T-helper 17 cell (primary cell): Measurements from ENCODE around the gene KLF6. TPM values are rescaled to one million over a fixed set of nuclear protein-coding genes. Genes with fewer than 3 reads are reported as not detected.

Experiments
- ATAC-seq: fragments of 150-1000 bp; cut with Tn5 transposase; 2 replicates; pipeline ENCODE4 v1.10.0; 2021; ENCODE audit warnings: mild to moderate bottlenecking, moderate library complexity
- DNase-seq, 3 donors: peaks; one replicate each; pipeline versions ENCODE4 v3.0.0 to v3.0.0-alpha.2; 2020 to 2021
- H3K9me3 ChIP-seq: one replicate; pipeline ENCODE4 v1.7.0; 2013; ENCODE audit warnings: low read length, mild to moderate bottlenecking; ENCODE audit not compliant: control insufficient read depth, poor library complexity, severe bottlenecking
- H3K27ac Mint-ChIP-seq: one replicate; pipeline ENCODE4 v1.8.0; 2022; ENCODE audit warnings: mild to moderate bottlenecking, moderate library complexity, mixed read lengths
- H3K27me3 Mint-ChIP-seq: one replicate; pipeline ENCODE4 v1.8.0; 2022; ENCODE audit warnings: mixed read lengths
- H3K36me3 Mint-ChIP-seq: one replicate; pipeline ENCODE4 v1.8.0; 2022; ENCODE audit warnings: low read depth, mixed read lengths
- H3K4me1 Mint-ChIP-seq: one replicate; pipeline ENCODE4 v1.8.0; 2022; ENCODE audit warnings: mild to moderate bottlenecking, mixed read lengths
- H3K4me3 Mint-ChIP-seq: one replicate; pipeline ENCODE4 v1.8.0; 2022; ENCODE audit warnings: mild to moderate bottlenecking, moderate library complexity, mixed read lengths
- total RNA-seq, 4 donors: library from RNA in 2 of 4; stranded (reverse) in 2 of 4; gene quantifications; one replicate each; pipeline ENCODE4 v1.2.3 and lab custom pipeline; 2022 to 2026

KLF6 gene
- total RNA-seq, 2 donors from 2014 or later = 1,918 to 2,317 TPM

- no peak for DNase-seq
- no peak for ATAC-seq
- H3K27ac Mint-ChIP-seq = peak overlapping the region; percentile 71
- peaks cover 56% of the 10 kb centered on the region for H3K4me1 Mint-ChIP-seq
- no peaks in the 10 kb centered on the region for H3K9me3 ChIP-seq
- H3K27me3 Mint-ChIP-seq = no peaks in the 10 kb centered on the region
- H3K4me3 Mint-ChIP-seq = no peak overlapping the region
- H3K36me3 Mint-ChIP-seq = peaks cover 2% of the 10 kb centered on the region
Measured at GRCh38 chr10:3759397-3759796, 25.6 kb downstream of the KLF6 start.

- Mint-ChIP-seq H3K36me3 (peaks cover 2% of the 10 kb centered on the region), H3K4me3 (peak overlapping the region; percentile 84), H3K27me3 (no peaks in the 10 kb centered on the region), H3K27ac (peak overlapping the region; percentile 98), H3K4me1 (peaks cover 50% of the 10 kb centered on the region)
- no peaks in the 10 kb centered on the region for H3K9me3 ChIP-seq
- ATAC-seq (no peak), DNase-seq (no peak)
Measured at GRCh38 chr10:3758491-3758970, 26.5 kb downstream of the KLF6 start.

GRCh38 chr10:3757638-3758490 is 27.1 kb downstream of the KLF6 start:
- peaks cover 2% of the 10 kb centered on the region for H3K36me3 Mint-ChIP-seq
- H3K9me3 ChIP-seq = no peaks in the 10 kb centered on the region
- peak overlapping the region; percentile 84 for H3K4me3 Mint-ChIP-seq
- ATAC-seq (peak; percentile 87), DNase-seq (peak in 2 of 3 donors; percentile 44 to 59)
- peaks cover 48% of the 10 kb centered on the region for H3K4me1 Mint-ChIP-seq
- H3K27ac Mint-ChIP-seq = peak overlapping the region; percentile 98
- no peaks in the 10 kb centered on the region for H3K27me3 Mint-ChIP-seq

GRCh38 chr10:3757250-3757637 is 27.8 kb downstream of the KLF6 start:
- Mint-ChIP-seq H3K4me3 (peak overlapping the region; percentile 84), H3K27ac (peak overlapping the region; percentile 98), H3K4me1 (peaks cover 44% of the 10 kb centered on the region), H3K36me3 (peaks cover 2% of the 10 kb centered on the region), H3K27me3 (no peaks in the 10 kb centered on the region)
- DNase-seq (no peak), ATAC-seq (peak; percentile 9)
- H3K9me3 ChIP-seq = no peaks in the 10 kb centered on the region

- peaks cover 2% of the 10 kb centered on the region for H3K36me3 Mint-ChIP-seq
- ATAC-seq (no peak), DNase-seq (no peak)
- peak overlapping the region; percentile 98 for H3K27ac Mint-ChIP-seq
- H3K4me1 Mint-ChIP-seq = peaks cover 42% of the 10 kb centered on the region
- H3K4me3 Mint-ChIP-seq = peak overlapping the region; percentile 7
- no peaks in the 10 kb centered on the region for H3K27me3 Mint-ChIP-seq
- H3K9me3 ChIP-seq = no peaks in the 10 kb centered on the region
Measured at GRCh38 chr10:3756360-3756740, 28.7 kb downstream of the KLF6 start.

GRCh38 chr10:3755440-3756359 is 29.3 kb downstream of the KLF6 start:
- H3K9me3 ChIP-seq = no peaks in the 10 kb centered on the region
- peaks cover 38% of the 10 kb centered on the region for H3K4me1 Mint-ChIP-seq
- DNase-seq (no peak), ATAC-seq (no peak)
- H3K4me3 Mint-ChIP-seq = peak overlapping the region; percentile 57
- peaks cover 2% of the 10 kb centered on the region for H3K36me3 Mint-ChIP-seq
- H3K27ac Mint-ChIP-seq = peak overlapping the region; percentile 98
- no peaks in the 10 kb centered on the region for H3K27me3 Mint-ChIP-seq

- Mint-ChIP-seq H3K4me3 (peak overlapping the region; percentile 47), H3K4me1 (peaks cover 39% of the 10 kb centered on the region), H3K27ac (peak overlapping the region; percentile 16), H3K36me3 (peaks cover 2% of the 10 kb centered on the region), H3K27me3 (no peaks in the 10 kb centered on the region)
- DNase-seq (no peak), ATAC-seq (no peak)
- no peaks in the 10 kb centered on the region for H3K9me3 ChIP-seq
Measured at GRCh38 chr10:3754727-3755439, 30.1 kb downstream of the KLF6 start.

GRCh38 chr10:3750854-3751253 is 34.2 kb downstream of the KLF6 start:
- ATAC-seq (no peak), DNase-seq (no peak)
- Mint-ChIP-seq H3K27me3 (no peaks in the 10 kb centered on the region), H3K4me1 (peaks cover 12% of the 10 kb centered on the region), H3K4me3 (no peak overlapping the region), H3K27ac (no peak overlapping the region), H3K36me3 (no peaks in the 10 kb centered on the region)
- no peaks in the 10 kb centered on the region for H3K9me3 ChIP-seq

GRCh38 chr10:3750006-3750816 is 34.8 kb downstream of the KLF6 start:
- Mint-ChIP-seq H3K27ac (no peak overlapping the region), H3K4me1 (peaks cover 11% of the 10 kb centered on the region), H3K27me3 (no peaks in the 10 kb centered on the region), H3K36me3 (no peaks in the 10 kb centered on the region), H3K4me3 (no peak overlapping the region)
- no peak for ATAC-seq
- H3K9me3 ChIP-seq = no peaks in the 10 kb centered on the region
- no peak for DNase-seq

GRCh38 chr10:3749600-3749999 is 35.4 kb downstream of the KLF6 start:
- Mint-ChIP-seq H3K36me3 (no peaks in the 10 kb centered on the region), H3K27ac (no peak overlapping the region), H3K4me1 (peaks cover 8% of the 10 kb centered on the region), H3K4me3 (peak overlapping the region; percentile 7), H3K27me3 (no peaks in the 10 kb centered on the region)
- no peak for DNase-seq
- ATAC-seq = no peak
- no peaks in the 10 kb centered on the region for H3K9me3 ChIP-seq

- no peak overlapping the region for H3K27ac Mint-ChIP-seq
- H3K27me3 Mint-ChIP-seq = no peaks in the 10 kb centered on the region
- H3K4me1 Mint-ChIP-seq = peaks cover 8% of the 10 kb centered on the region
- DNase-seq = no peak
- H3K4me3 Mint-ChIP-seq = no peak overlapping the region
- no peak for ATAC-seq
- H3K36me3 Mint-ChIP-seq = no peaks in the 10 kb centered on the region
- H3K9me3 ChIP-seq = no peaks in the 10 kb centered on the region
Measured at GRCh38 chr10:3749011-3749410, 36.0 kb downstream of the KLF6 start.

- DNase-seq = no peak
- H3K9me3 ChIP-seq = no peaks in the 10 kb centered on the region
- H3K4me1 Mint-ChIP-seq = peaks cover 8% of the 10 kb centered on the region
- H3K27me3 Mint-ChIP-seq = no peaks in the 10 kb centered on the region
- no peak overlapping the region for H3K27ac Mint-ChIP-seq
- H3K36me3 Mint-ChIP-seq = no peaks in the 10 kb centered on the region
- no peak for ATAC-seq
- H3K4me3 Mint-ChIP-seq = no peak overlapping the region
Measured at GRCh38 chr10:3748484-3748883, 36.5 kb downstream of the KLF6 start.
